Esophagus muscularis mucosa (tissue), 3 donors: ENCODE measurements around the gene UBL5.

ENCODE experiments used
- EP300 ChIP-seq: sonication (generic); formaldehyde crosslinking; IDR thresholded peaks from one replicate; pipeline ENCODE4 v1.6.1; 2017; ENCODE audit warnings: antibody characterized with exemption
- POLR2A ChIP-seq: fragments of 450-650 bp; IDR thresholded peaks from one replicate; pipeline ENCODE4 v1.6.1; 2017; ENCODE audit warnings: antibody characterized with exemption, moderate library complexity, mild to moderate bottlenecking, low read depth
- POLR2AphosphoS5 ChIP-seq, 2 donors: sonication (generic); formaldehyde crosslinking; IDR thresholded peaks; one replicate each; pipeline ENCODE4 v1.6.1; 2017; ENCODE audit warnings: antibody characterized with exemption in 2 of 2

GRCh38 chr19:9796113-9796773 lies 31.5 kb upstream of the UBL5 start:
- TF ChIP-seq POLR2AphosphoS5 (IDR thresholded peaks at IDR 0.05), result peak; percentile 16 to 51
- no peak for TF ChIP-seq EP300
- no peak for TF ChIP-seq POLR2A
